HepG2 (cell line): ENCODE measurements around the gene SYNGR2. TPM values are rescaled to one million over a fixed set of nuclear protein-coding genes. Genes with fewer than 3 reads are reported as not detected.

Source experiments
- CEBPG ChIP-seq: IDR thresholded peaks from 2 replicates; pipeline ENCODE4 v1.6.1; 2016
- CEBPZ ChIP-seq: IDR thresholded peaks from 2 replicates; pipeline ENCODE4 v1.6.1; 2012; ENCODE audit warnings: low read length, improper control_type of control experiment
- HINFP ChIP-seq: sonication (generic); formaldehyde crosslinking; IDR thresholded peaks from 2 replicates; pipeline ENCODE4 v1.4.0; 2020; ENCODE audit warnings: low read depth, mild to moderate bottlenecking, missing genetic modification reagents
- HOXD1 ChIP-seq: sonication (generic); formaldehyde crosslinking; IDR thresholded peaks from 2 replicates; pipeline ENCODE4 v1.5.0; 2020; ENCODE audit warnings: missing genetic modification reagents
- JUND ChIP-seq: sonication (generic); formaldehyde crosslinking; IDR thresholded peaks from 2 replicates; pipeline ENCODE4 v1.8.0; 2022; ENCODE audit warnings: mild to moderate bottlenecking, missing genetic modification reagents
- KLF12 ChIP-seq: sonication (generic); formaldehyde crosslinking; IDR thresholded peaks from 2 replicates; pipeline ENCODE4 v1.4.0; 2020; ENCODE audit warnings: missing genetic modification reagents, borderline replicate concordance
- MYNN ChIP-seq: sonication (generic); formaldehyde crosslinking; IDR thresholded peaks from 2 replicates; pipeline ENCODE4 v1.4.0; 2020; ENCODE audit warnings: mild to moderate bottlenecking, low read depth, missing genetic modification reagents
- NR3C1 ChIP-seq: sonication (generic); formaldehyde crosslinking; IDR thresholded peaks from 2 replicates; pipeline ENCODE4 v1.4.0; 2020; ENCODE audit warnings: missing genetic modification reagents
- STAG1 ChIP-seq: sonication (generic); formaldehyde crosslinking; IDR thresholded peaks from 2 replicates; pipeline ENCODE4 v1.4.0; 2020; ENCODE audit warnings: missing genetic modification reagents
- TCF7L2 ChIP-seq: IDR thresholded peaks from 2 replicates; pipeline ENCODE4 v1.6.1; 2011; ENCODE audit warnings: mild to moderate bottlenecking, low read depth, low read length, moderate library complexity
- ZNF142 ChIP-seq: sonication (generic); formaldehyde crosslinking; IDR thresholded peaks from 2 replicates; pipeline ENCODE4 v1.4.0; 2020; ENCODE audit warnings: missing genetic modification reagents
- ZNF264 ChIP-seq: sonication (generic); formaldehyde crosslinking; IDR thresholded peaks from 2 replicates; pipeline ENCODE4 v1.4.0; 2020; ENCODE audit warnings: missing genetic modification reagents
- ZNF414 ChIP-seq: sonication (generic); formaldehyde crosslinking; IDR thresholded peaks from 2 replicates; pipeline ENCODE4 v1.5.0; 2020; ENCODE audit warnings: missing genetic modification reagents
- polyA plus RNA-seq, 8 experiments: library from polyadenylated mRNA; depleted of rRNA in 3 of 8; stranded (reverse) in 7 of 8; unstranded in 1 of 8; fragments of >200 nt; fragmentation: Illumina TruSeq in 4 of 8; extraction: Trizol in 4 of 8; gene quantifications; 2 replicates each; pipeline versions ENCODE4 v1.2.1 to v1.2.3, GENCODE V29; 2011 to 2016; ENCODE audit warnings: low read depth in 4 of 8, missing spikeins in 1 of 8, mixed read lengths in 1 of 8; ENCODE audit not compliant: insufficient read depth in 1 of 8
- total RNA-seq, 5 experiments: library from RNA; depleted of rRNA; stranded (reverse); fragments of >200 nt; fragmentation: Illumina TruSeq; extraction: Trizol; gene quantifications; 2 replicates each; pipeline ENCODE4 v1.2.3, GENCODE V29; 2016; ENCODE audit warnings: low read depth in 1 of 5

The SYNGR2 gene
- total and polyA plus RNA-seq, 2 of the 13 experiments (the other 11 are each of a cell fraction or from before 2014, with no cell fraction given) = 46.7 to 170 TPM

DNA sequence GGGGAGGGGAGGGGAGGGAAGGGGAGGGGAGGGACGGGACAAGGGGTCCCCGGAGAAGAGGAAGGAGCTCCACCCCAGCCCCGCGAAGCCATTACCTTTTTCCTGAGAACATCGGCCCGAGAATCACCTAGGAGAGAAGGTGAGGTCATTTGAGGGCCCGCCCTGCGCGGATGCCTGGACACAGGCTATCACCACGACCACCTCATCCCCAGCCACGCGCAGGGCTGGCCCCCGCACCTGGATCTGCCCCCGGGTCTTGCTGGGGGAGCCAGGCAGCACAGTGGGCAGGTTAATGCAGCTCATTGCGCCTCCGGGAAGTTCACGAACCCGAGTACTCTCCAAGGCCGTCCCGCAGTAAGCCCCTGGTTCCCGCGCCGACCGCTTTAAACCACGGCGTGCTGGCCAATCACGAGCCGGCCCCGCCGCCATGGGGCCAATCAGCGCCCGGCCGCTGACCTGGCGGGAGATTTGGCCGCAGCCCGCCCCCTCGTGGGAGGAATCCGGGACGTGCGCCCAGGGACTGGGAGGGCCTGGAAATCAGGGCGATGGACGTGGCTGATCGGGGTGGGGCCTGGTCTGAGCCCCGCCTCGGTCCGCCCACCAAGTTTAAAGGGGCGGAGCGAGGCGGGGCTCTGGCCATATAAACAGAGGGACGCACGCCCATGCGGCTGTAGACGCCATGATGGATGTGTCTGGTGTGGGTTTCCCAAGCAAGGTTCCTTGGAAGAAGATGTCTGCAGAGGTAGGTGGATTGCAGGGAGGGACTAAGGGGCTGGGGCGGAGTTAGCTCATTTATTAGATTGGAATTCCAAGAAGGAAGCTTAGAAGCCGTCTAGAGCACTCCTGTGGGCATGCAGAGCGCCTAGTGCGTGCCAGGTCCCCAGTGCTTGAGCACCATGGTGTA, 18.6 kb downstream of the SYNGR2 start, which contains the start of the genes AFMID and TK1 (continued):
- no peak for TF ChIP-seq CEBPZ
- TF ChIP-seq ZNF264 (CRISPR knock-in tag) = peak; percentile 67
- no peak for TF ChIP-seq TCF7L2
- TF ChIP-seq KLF12 (CRISPR knock-in tag) = peak; percentile 78; the same call in 1 of the 2 replicates
- TF ChIP-seq NR3C1 (CRISPR knock-in tag) = no peak
- peak; percentile 64 for TF ChIP-seq CEBPG (CRISPR knock-in tag)
- peak; percentile 85 for TF ChIP-seq HOXD1 (CRISPR knock-in tag)
- TF ChIP-seq ZNF414 (CRISPR knock-in tag) = peak; percentile 57; the same call in 1 of the 2 replicates
- no peak for TF ChIP-seq HINFP (CRISPR knock-in tag)
- TF ChIP-seq MYNN (CRISPR knock-in tag) = peak; percentile 36; the same call in 1 of the 2 replicates
- TF ChIP-seq STAG1 = peak; percentile 60
- 0 out of 2 replicates have a peak, but pooled peaks have one; percentile 8 for TF ChIP-seq JUND
- peak; percentile 59; the same call in 1 of the 2 replicates for TF ChIP-seq ZNF142 (CRISPR knock-in tag)
